Left renal pelvis (tissue), 4 donors: ENCODE data around the gene PLP2. TPM values are rescaled to one million over a fixed set of nuclear protein-coding genes. Genes with fewer than 3 reads are reported as not detected.

ENCODE experiments used
- DNase-seq, 4 donors: peaks; one replicate each; pipeline ENCODE4 v3.0.0-alpha.2; 2013; ENCODE audit warnings: low read depth in 4 of 4, low spot score in 3 of 4
- polyA plus RNA-seq, 4 donors: library from polyadenylated mRNA; unstranded; fragments of 120-200 nt; gene quantifications; one replicate each; pipeline ENCODE4 v1.2.1, GENCODE V29; 2013; ENCODE audit not compliant: insufficient read length in 4 of 4

The PLP2 gene
- polyA plus RNA-seq, 4 donors: 14.8 to 42.3 (median 37.5) TPM

DNA sequence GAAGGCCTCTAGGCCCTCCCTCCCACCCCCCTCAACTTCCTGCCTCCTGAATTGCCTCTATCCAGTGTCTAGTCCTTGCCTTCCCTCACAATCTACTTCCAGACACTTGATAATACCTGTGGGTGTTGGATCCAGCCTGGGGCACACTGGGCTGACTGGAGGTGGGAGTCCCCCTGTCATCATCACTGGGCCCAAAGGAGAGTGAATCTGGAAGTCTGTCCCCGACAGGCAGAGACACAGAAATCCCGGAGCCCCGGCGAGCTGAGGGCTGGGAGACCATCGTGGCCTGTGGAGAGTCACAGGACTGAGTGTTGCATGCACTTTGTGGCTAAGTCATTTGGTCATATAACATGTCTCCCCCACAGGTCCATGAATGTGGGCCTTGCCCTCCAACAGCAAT, 36.7 kb downstream of the PLP2 start:
- no peak for DNase-seq

DNA sequence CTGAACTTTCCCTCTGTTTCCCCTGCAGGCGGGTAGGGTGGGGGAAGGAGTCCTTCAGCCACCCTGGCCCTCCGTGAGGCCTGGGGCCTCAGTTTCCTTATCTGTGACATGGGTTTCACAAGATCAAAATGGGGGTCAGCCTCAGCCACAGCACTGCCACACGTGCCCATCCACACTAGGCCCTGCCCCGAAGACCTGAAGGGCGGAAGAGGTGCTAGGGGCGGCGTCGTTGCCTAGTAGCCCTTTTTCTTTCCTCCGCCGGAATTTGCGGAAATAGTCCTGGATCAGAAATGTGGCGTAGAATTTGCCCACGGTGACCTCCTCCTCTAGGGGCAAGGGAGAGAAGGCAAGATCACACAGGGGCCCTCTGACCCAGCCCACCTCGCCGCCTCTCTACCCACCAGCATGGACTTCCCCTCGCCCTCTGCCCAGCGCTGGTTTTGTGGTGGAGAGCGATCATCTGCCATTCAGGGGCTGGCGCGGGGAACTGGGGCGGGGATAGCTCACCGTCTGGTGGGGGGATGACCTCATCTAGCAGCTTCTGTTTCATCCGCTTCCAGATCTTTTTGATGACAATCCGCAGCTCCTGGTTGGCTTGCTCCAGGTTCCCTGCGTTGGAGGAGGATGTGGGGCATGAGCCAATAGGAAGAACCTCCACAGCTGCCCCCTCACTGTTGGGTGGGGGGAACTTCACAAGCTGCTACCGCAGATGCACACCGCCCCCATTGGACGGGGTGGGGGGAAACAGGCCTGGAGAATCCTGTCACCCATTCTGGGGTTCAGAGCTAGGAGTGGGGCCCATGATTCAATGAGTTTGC, 37.9 kb downstream of the PLP2 start:
- DNase-seq: no peak

DNA sequence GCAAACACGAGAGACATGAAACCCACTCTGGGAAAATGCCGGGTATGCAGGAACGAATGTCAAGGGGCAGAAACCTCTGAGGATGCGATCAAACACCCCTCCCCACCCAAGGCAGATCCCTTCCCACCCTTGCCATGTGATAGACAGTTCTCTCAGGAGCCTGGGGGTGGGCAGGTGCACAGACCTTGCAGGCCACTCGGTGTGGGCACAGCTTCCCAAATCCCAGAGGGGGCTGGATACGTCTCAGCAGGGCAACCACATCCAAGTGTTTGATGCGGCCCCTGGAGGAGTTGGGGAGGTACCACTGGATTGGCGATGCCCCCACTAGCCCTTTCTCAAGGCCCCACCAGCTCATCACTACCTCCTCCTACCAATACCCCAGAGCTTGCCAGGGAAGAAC, 38.7 kb downstream of the PLP2 start:
- no peak for DNase-seq

DNA sequence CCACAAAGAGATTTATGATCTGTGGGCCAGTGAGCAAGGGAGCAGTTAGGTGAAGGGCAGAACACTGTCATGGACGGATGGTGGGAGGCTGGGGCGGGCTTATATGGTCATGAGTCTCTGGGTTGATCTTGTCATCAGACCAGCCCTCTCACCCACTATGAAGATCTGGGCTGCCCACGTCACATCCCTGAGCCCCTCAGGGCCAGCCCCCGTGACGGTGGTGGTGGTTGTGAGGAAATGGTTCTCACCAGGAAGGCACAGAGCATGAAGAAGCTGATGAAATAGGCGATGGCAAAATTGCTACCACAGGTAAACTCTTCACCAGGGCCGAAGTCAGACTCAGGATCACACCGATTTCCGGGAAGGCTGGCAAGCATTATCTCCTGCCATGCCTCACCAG, 39.4 kb downstream of the PLP2 start:
- no peak for DNase-seq

DNA sequence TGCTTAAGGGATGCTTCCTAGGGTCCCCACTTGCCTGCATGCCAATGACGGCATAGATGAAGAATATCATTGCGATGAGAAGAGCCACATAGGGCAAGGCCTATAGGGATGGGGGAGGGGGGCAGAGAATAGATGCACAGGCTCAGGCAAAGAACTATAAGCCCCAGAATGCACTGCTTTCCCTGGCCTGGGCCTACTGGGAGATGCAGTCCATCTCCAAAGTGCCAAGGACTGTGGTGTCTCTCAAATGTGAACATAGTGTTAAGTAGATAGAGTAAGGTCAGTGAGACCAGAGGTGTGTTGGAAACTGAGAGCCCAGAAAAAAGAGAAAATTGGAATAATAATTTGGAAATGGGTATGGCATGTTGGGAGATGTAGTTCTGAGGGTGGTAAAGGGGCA, 40.5 kb downstream of the PLP2 start:
- DNase-seq: no peak

DNA sequence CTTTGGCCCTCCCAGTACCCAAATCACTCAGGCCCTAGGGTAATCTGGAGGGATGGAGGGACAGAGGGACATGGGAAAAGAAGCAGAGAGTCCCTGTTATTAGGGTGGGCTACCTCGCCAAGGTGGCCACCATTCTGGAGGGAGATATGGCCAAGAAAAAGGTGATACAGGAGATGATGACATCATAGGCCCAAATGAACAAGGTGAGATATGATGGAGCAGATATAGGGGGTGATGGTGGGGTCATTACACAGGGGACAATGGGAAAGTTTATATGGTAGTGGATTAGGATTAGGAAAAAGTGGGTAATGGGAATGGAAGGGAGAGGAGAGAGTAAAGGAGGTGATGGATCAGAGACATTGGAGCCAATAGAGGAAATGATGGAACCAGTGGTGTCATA, 41.2 kb downstream of the PLP2 start:
- no peak for DNase-seq

DNA sequence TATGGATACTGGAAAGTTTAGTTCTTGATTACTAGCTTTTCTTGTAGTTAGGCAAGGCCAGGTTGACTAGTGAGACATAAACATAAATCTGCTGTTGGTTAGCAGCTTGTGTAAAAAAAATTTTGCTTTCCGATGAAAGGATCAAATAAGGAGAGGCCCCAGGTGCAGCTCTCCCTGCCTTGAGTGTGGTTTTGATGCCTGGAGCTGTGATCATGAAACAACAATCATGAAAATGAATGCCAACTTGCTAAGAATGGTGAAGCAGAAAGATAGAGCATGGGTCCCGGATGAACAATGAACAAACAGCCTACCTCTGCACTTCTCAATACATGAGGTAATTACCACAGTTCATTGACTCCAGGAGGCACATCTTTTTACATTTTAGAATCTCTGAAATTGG, 42.7 kb downstream of the PLP2 start:
- no peak for DNase-seq

DNA sequence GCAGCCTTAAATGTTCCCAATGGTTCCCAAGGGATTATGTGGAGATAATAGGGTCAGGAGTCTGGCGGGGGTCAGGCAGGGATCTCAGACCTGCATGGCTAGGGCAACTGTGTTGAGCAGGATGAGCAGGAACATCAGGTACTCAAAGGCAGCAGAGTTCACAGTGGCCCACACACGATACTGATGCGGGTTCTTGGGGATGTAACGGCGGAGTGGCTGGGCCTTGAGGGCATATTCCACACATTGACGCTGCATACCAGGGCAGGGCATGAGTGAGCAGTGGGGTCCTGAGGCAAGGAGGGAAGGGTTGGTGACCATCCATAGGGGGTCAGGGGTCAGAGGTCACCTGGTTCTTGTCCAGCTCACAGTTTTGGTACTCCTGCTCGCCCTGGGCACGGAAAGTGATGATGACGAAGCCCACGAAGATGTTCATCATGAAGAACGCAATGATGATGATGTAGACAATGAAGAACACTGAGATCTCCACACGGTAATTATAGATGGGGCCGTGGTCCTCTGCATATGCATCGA, 43.4 kb downstream of the PLP2 start:
- DNase-seq: no peak

DNA sequence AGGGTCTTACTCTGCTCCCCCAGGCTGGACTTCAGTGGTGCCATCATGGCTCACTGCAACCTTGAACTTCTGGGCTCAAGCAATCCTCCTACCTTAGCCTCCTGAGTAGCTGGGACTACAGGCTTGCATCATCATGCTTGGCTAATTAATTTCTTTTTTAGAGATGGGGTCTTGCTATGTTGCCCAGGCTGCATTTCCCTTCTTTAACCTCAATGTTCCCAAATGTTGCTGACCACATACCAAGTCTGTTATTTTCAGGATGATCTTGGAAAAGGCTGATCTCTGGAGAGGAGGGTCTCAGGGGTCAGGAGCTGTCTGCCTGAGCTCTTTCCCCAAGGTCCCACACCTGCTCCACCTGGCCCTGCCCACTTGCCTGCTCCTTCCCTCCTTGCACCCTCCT, 48.4 kb downstream of the PLP2 start:
- no peak for DNase-seq

DNA sequence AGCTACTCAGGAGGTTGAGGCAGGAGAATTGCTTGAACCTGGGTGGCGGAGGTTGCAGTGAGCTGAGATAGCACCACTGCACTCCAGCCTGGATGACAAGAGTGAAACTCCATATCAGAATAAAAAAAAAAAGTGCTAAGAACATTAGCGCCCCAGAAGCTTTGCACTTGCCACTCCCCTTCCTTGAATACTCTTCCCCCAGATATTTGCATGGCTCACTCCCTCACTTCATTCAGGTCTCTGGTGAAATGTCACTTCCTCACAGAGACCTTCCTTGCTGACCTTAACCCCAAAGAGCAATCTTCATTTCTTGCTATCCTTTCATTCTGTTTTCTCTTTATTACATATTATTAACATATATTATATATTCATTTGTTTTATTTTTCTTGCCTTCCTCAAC, 50.2 kb downstream of the PLP2 start:
- DNase-seq: no peak

Other genes starting within 250 kb of the PLP2 start
- gene OTUD5, start 214.3 kb upstream of the PLP2 start, polyA plus RNA-seq: 10 to 100 TPM; 59.8 to 67.2 (median 63.9) TPM
- 1 to 10 TPM; 2.7 to 6.6 (median 3.5) TPM for gene KCND1, start 200.1 kb upstream of the PLP2 start, polyA plus RNA-seq
- gene GRIPAP1, start 169.6 kb upstream of the PLP2 start, polyA plus RNA-seq: 10 to 100 TPM; 40.3 to 72.8 (median 55.5) TPM
- 10 to 100 TPM; 26.8 to 38.4 (median 34.1) TPM for gene TFE3, start 128.5 kb upstream of the PLP2 start, polyA plus RNA-seq
- 10 to 100 TPM in 3 of 4 donors, 1 to 10 TPM in 1; 9.5 to 16.5 (median 11.1) TPM for gene CCDC120, start 112.9 kb upstream of the PLP2 start, polyA plus RNA-seq
- gene PRAF2, start 97.9 kb upstream of the PLP2 start, polyA plus RNA-seq: 10 to 100 TPM; 37.7 to 54.3 (median 42.0) TPM
- 10 to 100 TPM; 48.4 to 61.6 (median 55.6) TPM for gene WDR45, start 92.0 kb upstream of the PLP2 start, polyA plus RNA-seq
- gene GPKOW, start 48.2 kb upstream of the PLP2 start, polyA plus RNA-seq: 10 to 100 TPM; 20.5 to 25.1 (median 23.1) TPM
- gene MAGIX, start 9.1 kb upstream of the PLP2 start, polyA plus RNA-seq: 1 to 10 TPM; 3.5 to 8.5 (median 4.0) TPM
- gene PRICKLE3, start 14.5 kb downstream of the PLP2 start, polyA plus RNA-seq: 1 to 10 TPM; 2.5 to 6.2 (median 4.6) TPM
- 1 to 10 TPM; 2.5 to 3.9 (median 3.0) TPM for gene SYP, start 28.3 kb downstream of the PLP2 start, polyA plus RNA-seq
- gene CACNA1F, start 61.4 kb downstream of the PLP2 start, polyA plus RNA-seq: under 1 TPM; 0.03 to 0.70 (median 0.11) TPM
- gene CCDC22, start 63.6 kb downstream of the PLP2 start, polyA plus RNA-seq: 10 to 100 TPM; 11.2 to 22.5 (median 16.7) TPM
- under 1 TPM; 0.66 to 0.85 (median 0.79) TPM for gene FOXP3, start 92.8 kb downstream of the PLP2 start, polyA plus RNA-seq
- gene PPP1R3F, start 97.9 kb downstream of the PLP2 start, polyA plus RNA-seq: 10 to 100 TPM in 1 of 4 donors, 1 to 10 TPM in 3; 4.8 to 11.5 (median 5.0) TPM
- not detected for gene GAGE10, start 131.7 kb downstream of the PLP2 start, polyA plus RNA-seq
- gene GAGE12J, start 150.1 kb downstream of the PLP2 start, polyA plus RNA-seq: not detected
- gene GAGE13, start 159.7 kb downstream of the PLP2 start, polyA plus RNA-seq: under 1 TPM in 1 of 4 donors, not detected in 3; 0.99 TPM